NCI-H2196 treated with DMSO at 0.1 percent for 48 hours (cell line): ENCODE results near the gene DDHD1.
"Not testable (repeated sequence)": the region's sequence is repeated elsewhere in the genome, so short reads cannot be mapped to it uniquely, and the experiment has no call there.

ENCODE experiments used
- DNase-seq: peaks from one replicate; lab custom pipeline; 2025; ENCODE audit not compliant: unreplicated experiment; lab: John Stamatoyannopoulos, UW

The DDHD1 gene

DNA sequence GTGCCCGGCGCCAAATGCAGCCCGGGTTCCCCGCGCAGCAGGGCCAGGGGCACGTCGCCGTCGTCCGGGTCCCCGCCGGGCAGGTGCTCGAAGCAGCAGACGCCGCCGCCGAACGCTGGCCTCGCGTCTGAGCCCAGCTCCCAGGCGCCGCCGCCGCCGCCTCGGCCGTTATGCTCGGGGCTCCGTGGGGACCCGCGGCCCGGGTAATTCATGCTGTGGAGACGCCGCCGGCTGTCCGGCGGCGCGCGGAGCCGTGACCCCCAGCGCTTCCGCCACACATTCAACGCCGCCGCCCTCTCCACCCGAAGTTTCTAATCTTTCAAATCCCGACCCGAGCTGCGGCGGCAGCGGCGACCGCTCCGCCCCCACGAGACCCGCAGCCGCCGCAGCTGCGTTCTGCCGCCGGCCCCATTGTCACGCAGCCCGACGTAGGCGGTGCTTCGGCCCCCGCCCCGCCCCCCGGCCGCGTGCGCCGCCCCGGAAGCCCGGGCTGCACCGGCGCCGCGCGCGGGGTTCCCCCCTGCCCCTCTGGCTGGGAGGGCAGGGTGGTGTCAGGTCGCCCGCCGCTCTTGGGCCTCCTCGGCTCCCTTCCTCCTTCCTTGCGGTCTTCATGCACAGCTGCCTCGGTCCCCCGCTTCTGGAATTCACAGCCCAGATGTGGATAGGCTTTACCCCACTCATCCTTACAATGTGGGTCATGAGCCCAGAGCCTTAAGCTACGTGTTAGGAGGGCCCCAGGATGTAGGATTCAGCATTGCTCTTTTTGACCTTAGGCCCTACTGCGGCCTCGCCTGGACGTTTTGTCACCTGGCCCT lies at the start of gene DDHD1:
DDHD1 (minus strand) TSS at position 437 of the 815 bp plus-strand sequence; CDS start at position 212, 225 bp downstream.
- peak; percentile 56 for DNase-seq

DNA sequence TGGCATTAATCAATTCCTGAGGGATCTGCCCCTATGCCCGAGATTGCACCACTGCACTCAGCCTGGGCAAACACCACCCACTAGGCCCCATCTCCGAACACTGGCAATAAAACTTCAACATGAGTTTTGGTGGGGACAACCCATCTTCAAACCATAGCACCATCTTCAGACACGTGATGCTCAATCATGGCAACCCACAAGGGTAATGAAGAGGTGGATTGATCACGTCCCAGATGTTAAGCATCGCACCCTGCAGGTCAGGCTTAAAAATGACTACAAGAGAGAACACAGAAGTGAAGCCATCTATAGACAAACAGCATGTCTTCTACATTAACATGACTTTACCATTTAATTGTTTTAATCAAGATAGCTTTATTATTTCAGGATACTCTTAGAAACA lies 42.8 kb upstream of the DDHD1 start:
- no peak for DNase-seq

DNA sequence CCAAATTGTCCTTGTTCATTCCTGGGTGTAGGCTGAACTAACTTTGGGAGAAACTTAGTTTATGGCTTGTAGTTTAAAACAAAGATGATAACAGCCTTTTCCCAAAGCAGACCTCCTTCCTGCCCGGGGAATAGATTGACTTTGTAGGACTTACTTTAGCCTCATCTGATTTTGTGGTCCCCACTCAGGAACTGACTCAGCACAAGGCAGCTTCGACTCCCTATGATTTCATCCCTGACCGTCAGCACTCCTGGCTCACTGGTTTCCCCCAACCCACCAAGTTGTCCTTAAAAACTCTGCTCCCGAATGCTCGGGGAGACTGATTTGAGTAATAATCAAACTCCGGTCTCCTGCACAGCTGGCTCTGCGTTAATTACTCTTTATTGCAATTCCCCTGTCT lies 40.1 kb upstream of the DDHD1 start:
- DNase-seq = no peak

GRCh38 chr14:53192052-53192760 lies 39.1 kb upstream of the DDHD1 start:
- DNase-seq = no peak

- no peak for DNase-seq
Observed at GRCh38 chr14:53190938-53191337, 37.8 kb upstream of the DDHD1 start.

DNA sequence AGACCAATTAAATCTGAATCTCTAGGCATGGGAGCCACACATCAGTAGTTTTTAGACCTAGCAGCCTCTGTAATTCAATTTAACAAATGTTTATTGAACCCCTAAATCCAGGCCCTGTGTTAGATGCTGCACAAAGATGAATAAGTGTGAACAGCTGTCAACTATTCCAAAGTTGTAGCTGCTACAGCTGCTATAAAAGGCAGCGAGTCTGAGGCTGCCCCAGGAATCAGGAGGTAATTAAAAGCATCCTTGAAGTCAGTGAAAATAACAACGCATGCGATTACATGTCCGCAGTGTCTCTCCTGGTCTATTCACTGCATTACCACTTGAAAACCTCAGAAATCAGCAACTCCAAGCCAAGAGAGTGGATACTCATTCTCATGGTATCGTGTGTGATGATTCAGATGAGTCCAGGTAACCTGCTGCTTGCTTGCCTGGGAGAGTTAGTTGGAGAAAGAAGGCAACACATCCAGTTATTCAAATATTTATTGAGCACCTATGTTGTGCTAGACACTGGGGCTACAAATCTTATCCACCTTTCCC lies 34.9 kb upstream of the DDHD1 start:
- no peak for DNase-seq

DNA sequence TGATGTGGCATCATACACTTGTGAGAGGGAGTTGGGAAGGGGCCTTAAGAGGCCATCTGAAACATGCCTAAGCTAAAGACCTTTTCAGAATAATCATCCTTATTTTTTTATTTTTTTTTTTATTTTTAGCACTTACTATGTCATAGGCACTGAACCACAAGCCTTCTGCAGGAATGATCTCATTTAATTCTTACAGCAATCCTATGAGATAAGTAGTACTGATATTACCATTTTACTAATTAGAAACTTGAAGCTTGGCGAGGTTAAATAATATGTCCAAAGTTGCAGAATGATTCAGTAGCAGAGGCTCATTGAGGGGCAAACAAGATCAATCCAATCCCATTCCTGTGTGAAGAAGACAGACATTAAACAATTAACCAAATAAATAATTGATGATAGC lies 33.4 kb upstream of the DDHD1 start:
- DNase-seq = no peak

GRCh38 chr14:53183611-53184010 lies 30.5 kb upstream of the DDHD1 start:
- no peak for DNase-seq

GRCh38 chr14:53183056-53183455 lies 29.9 kb upstream of the DDHD1 start:
- DNase-seq = no peak

DNA sequence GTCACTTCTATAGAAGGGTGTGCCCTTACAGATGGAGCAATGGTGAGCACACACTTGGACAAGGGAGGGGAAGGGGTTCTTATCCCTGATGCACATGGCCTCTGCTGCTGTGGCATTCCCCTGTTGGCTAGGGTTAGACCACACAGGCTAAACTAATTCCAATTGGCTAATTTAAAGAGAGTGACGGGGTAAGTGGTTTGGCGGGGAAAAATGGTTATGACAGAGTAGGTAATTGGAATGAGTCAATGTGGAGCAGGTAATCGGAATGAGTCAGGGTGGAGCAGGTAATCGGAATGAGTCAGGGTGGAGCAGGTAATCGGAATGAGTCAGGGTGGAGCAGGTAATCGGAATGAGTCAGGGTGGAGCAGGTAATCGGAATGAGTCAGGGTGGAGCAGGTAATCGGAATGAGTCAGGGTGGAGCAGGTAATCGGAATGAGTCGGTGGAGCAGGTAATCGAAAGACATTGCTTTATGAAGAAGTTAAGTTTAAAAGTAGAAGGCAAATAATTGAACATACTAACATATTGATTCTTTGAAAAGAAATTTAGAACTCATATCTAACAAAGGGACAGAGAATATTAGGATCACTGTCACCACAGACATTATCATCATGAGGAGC lies 28.4 kb upstream of the DDHD1 start:
- DNase-seq = not testable (repeated sequence)

GRCh38 chr14:53180272-53181221 lies 27.4 kb upstream of the DDHD1 start:
- no peak for DNase-seq

- not testable (repeated sequence) for DNase-seq
Observed at GRCh38 chr14:53179486-53180005, 26.4 kb upstream of the DDHD1 start.

DNA sequence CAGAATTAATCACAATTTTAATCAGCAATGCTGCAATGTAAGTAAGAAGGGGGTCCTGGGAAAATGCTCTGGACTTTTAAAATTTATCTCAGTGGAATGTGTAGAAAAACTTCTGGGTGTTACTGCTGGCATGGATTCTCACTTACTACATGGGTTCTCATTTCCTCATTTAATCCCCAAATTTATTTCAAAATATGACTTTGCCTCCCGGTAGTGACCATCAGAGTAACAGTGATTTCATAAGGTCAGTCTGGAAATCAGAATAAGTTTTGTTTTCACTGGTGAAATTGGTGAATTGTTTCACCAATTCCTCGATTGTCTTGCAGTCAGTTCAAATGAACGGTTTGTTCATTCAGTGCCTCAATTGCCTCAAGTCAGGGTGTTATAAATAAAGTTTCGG lies 22.3 kb upstream of the DDHD1 start:
- DNase-seq = no peak

DNA sequence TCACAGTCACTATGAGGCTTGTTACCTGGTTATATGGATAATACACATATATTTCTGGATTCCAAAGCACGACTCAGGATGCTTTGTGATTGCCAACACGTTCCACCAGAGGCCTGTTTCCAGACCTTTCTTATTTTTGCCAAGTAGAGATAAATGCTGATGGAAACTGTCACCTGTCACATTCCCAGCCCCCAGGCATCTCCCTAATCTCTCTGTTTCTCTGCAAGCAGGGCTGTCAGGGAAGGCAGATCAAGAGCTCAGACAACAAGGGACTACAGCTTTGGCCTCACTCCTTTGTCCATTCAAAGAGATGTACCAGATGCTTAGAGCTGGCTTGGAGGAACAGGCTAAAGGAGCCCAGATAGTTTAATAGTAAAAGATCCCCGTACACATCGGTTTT lies 21.8 kb upstream of the DDHD1 start:
- DNase-seq = no peak

DNA sequence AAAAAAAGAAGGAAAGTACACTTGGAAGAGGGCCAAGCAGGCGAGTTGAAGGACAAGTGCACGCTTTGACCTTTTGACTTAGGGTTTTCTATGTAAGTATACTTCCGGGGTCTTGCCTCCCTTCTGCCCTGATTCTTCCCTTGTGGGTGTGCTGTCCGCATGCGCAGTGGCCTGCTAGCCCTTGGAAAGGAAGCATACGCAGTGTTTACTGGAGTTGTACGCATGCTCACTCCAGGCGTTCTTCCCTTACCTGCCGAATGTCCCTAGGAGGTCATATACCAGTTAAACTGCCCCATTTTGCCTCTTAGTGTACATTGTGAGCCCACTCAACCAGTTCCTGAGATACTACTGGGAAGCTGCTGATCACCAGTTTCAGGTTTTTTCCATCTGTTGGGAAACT lies 15.7 kb upstream of the DDHD1 start:
- no peak for DNase-seq

DNA sequence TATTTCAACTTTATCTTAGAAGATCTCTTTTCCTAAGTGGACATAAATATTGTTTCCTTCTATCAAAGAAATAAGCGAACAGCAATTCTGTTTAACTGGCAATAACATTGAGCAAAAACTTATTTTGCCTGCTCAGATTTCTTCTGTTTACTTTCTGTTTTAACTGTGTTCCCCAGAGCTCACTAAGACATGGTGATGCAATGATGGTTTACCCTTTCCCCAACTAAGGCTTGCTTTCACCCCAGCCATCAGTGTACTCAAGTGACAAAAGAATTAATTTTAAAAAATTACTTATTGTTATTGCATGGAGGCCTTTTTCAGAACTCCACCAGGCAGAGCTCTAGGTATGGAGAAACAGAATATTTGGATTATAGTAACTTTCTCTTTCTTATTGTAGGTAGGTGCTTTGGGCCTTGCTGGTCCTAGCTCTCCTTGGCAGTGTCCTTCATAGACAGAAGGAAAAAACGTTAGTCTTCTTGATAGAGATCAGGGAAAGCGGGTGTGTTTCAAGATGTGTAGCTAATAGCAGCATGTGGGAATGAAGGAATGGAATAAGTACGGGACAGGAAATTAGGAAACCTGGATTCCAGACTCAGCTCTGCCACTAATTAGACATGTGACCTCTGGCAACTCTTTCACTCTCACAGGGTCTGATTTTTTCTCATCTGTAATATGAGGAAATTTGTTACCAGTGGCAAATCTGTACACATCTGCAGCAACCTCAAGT lies 14.6 kb upstream of the DDHD1 start:
- no peak for DNase-seq

GRCh38 chr14:53161758-53162435 lies 8.8 kb upstream of the DDHD1 start:
- no peak for DNase-seq

GRCh38 chr14:53156238-53156637 lies 3.1 kb upstream of the DDHD1 start:
- no peak for DNase-seq

DNA sequence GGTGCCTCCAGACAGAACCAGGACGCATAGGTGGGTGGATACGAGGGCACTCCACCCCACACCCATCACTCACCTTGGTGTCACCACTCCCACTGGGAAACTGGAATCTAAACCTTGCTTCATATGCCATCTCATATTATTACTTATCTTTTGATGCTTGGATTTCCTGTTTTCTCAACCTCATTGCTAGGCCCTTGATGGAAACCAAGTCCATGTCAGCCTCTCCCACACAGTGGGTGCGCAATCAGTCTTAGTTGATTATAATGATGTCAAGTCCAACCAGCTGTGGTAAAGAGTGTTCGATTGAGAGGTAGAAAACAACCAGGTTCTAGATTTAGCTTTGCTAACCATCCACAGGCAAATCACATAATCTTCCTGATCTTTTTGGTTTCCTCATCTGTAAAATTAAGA lies 584 bp upstream of the DDHD1 start:
- DNase-seq = no peak
